H1 (cell line): ENCODE results near the gene OLFML2A. TPM values are rescaled to one million over a fixed set of nuclear protein-coding genes. Genes with fewer than 3 reads are reported as not detected.

Experiments
- GTF2F1 ChIP-seq: IDR thresholded peaks from 2 replicates; pipeline ENCODE4 v1.6.1; 2012; ENCODE audit warnings: low read depth, low read length, improper control_type of control experiment, borderline replicate concordance
- KDM5A ChIP-seq: fragments of 200-600 bp; IDR thresholded peaks from 2 replicates; pipeline ENCODE4 v1.7.1; 2012; ENCODE audit warnings: mild to moderate bottlenecking, low read length, inconsistent platforms, mixed read lengths
- polyA plus RNA-seq, 7 experiments: library from polyadenylated mRNA; depleted of rRNA in 3 of 7; stranded (reverse) in 5 of 7; unstranded in 2 of 7; fragments of >200 nt in 5 of 7; fragments of 200-250 nt in 2 of 7; gene quantifications; 1 replicate in 5 of 7; 2 replicates in 1 of 7; 4 replicates in 1 of 7; pipeline versions ENCODE4 v1.2.1 to v1.2.3, GENCODE V29; 2011 to 2013; ENCODE audit warnings: missing spikeins in 2 of 7, mixed read lengths in 2 of 7
- total RNA-seq: library from RNA; stranded (reverse); fragmentation: NEBNext Ultra II Directional; extraction: Animal tissue kit (Norgen Biotek cat#: 25700); gene quantifications from 2 replicates; pipeline ENCODE4 v1.2.1, GENCODE V29; 2021

The OLFML2A gene
- total and polyA plus RNA-seq, 2 of the 8 experiments (the other 6 are each of a cell fraction or from before 2014, with no cell fraction given), result 7.8 to 11.5 TPM

GRCh38 chr9:124743686-124744348 is 33.1 kb upstream of the OLFML2A start (continued):
- TF ChIP-seq GTF2F1, result no peak
- no peak for TF ChIP-seq KDM5A
